ENCODE results near the gene SNHG17.

The SNHG17 gene

GRCh38 chr20:38454556-38455473, 19.7 kb upstream of the SNHG17 start:
- no peak overlapping the region for H3K4me3 ChIP-seq (ENCODE audit: low read depth, low read length)
- no peak for DNase-seq (ENCODE audit: low read depth)
- TF ChIP-seq CTCF (conservative IDR thresholded peaks at IDR 0.05; ENCODE audit: low read depth, low read length): no peak

GRCh38 chr20:38453941-38454340, 18.8 kb upstream of the SNHG17 start:
- no peak for TF ChIP-seq CTCF (conservative IDR thresholded peaks at IDR 0.05; ENCODE audit: low read depth, low read length)
- no peak for DNase-seq (ENCODE audit: low read depth)
- no peak overlapping the region for H3K4me3 ChIP-seq (ENCODE audit: low read depth, low read length)

GRCh38 chr20:38452880-38453624, 17.9 kb upstream of the SNHG17 start:
- H3K4me3 ChIP-seq (ENCODE audit: low read depth, low read length): no peak overlapping the region
- DNase-seq (ENCODE audit: low read depth): peak; percentile 75
- no peak for TF ChIP-seq CTCF (conservative IDR thresholded peaks at IDR 0.05; ENCODE audit: low read depth, low read length)

GRCh38 chr20:38450412-38450975, 15.4 kb upstream of the SNHG17 start:
- H3K4me3 ChIP-seq (ENCODE audit: low read depth, low read length): no peak overlapping the region
- no peak for TF ChIP-seq CTCF (conservative IDR thresholded peaks at IDR 0.05; ENCODE audit: low read depth, low read length)
- DNase-seq (ENCODE audit: low read depth): no peak

- no peak overlapping the region for H3K4me3 ChIP-seq (ENCODE audit: low read depth, low read length)
- no peak for DNase-seq (ENCODE audit: low read depth)
- TF ChIP-seq CTCF (conservative IDR thresholded peaks at IDR 0.05; ENCODE audit: low read depth, low read length): no peak
These were observed 13.9 kb upstream of the SNHG17 start for GRCh38 chr20:38449046-38449445.

- no peak overlapping the region for H3K4me3 ChIP-seq (ENCODE audit: low read depth, low read length)
- TF ChIP-seq CTCF (conservative IDR thresholded peaks at IDR 0.05; ENCODE audit: low read depth, low read length): no peak
- no peak for DNase-seq (ENCODE audit: low read depth)
These were observed 13.0 kb upstream of the SNHG17 start for GRCh38 chr20:38447931-38448675.

Measured in choroid plexus epithelial cell (primary cell).